Mucosa of descending colon (tissue), 3 donors: Measurements from ENCODE around the gene PTPRN2. TPM values are rescaled to one million over a fixed set of nuclear protein-coding genes. Genes with fewer than 3 reads are reported as not detected.
A peak's percentile ranks its signal among the peaks of the same experiment; 100 is the strongest.

Source experiments
- ATAC-seq: fragments of 200-7000 bp; cut with Tn5 transposase; one replicate; pipeline ENCODE4 v1.9.1; 2020; ENCODE audit warnings: mild to moderate bottlenecking, moderate library complexity
- DNase-seq, 3 donors: peaks; one replicate each; pipeline ENCODE4 v3.0.0-alpha.2; 2020
- H3K36me3 ChIP-seq: fragments of 200-600 bp; one replicate; pipeline ENCODE4 v1.8.0; 2021; ENCODE audit warnings: low read depth, mild to moderate bottlenecking
- H3K4me1 ChIP-seq: fragments of 200-600 bp; one replicate; pipeline ENCODE4 v1.8.0; 2021; ENCODE audit warnings: low read depth, mild to moderate bottlenecking
- H3K4me3 ChIP-seq: fragments of 200-600 bp; one replicate; pipeline ENCODE4 v1.8.0; 2021; ENCODE audit warnings: mild to moderate bottlenecking
- H3K9me3 ChIP-seq: fragments of 200-600 bp; one replicate; pipeline ENCODE4 v1.8.0; 2021; ENCODE audit warnings: mild to moderate bottlenecking
- CTCF ChIP-seq: fragments of 200-600 bp; IDR thresholded peaks from one replicate; pipeline ENCODE4 v1.8.0; 2022; ENCODE audit warnings: antibody characterized with exemption, mild to moderate bottlenecking
- intact Hi-C, 2 donors: fragments of 100-400 bp; cut with DNase I in 1 of 2; cut with micrococcal nuclease in 1 of 2; formaldehyde crosslinking; loops; one replicate each; pipeline versions ENCODE4 v1.11.0 to v1.11.1; 2022; cut with DNase I, micrococcal nuclease
- total RNA-seq, 3 donors: library from RNA; stranded (reverse); fragmentation: NEBNext Ultra II Directional in 2 of 3; extraction: Animal tissue kit (Norgen Biotek cat#: 25700) in 2 of 3; gene quantifications; one replicate each; pipeline versions ENCODE4 v1.2.1 to v1.2.4, GENCODE V29; 2021 to 2023
- donor health status: DM: no; HTN: no; CAD: no; lungs with moderate emphysema.
- donor health status: DM: no; HTN: no; CAD: no.
- donor health status: DM: no; HTN: yes; CAD: no.

PTPRN2 gene
- total RNA-seq, 3 donors from 2014 or later: 12.5 to 28.0 (median 26.2) TPM

DNA sequence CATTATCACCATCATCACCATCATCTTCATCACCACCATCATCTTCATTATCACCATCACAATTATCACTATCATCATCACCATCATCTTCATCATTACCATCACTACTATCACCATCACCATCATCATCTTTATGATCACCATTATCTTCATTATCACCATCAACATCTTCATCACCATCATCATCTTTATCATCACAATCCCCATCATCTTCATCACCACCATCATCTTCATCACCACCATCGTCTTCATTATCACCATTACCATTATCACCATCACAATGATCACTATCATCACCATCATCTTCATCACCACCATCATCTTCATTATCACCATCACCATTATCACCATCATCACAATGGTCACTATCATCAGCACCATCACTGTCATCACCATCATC lies 621.1 kb downstream of the PTPRN2 start:
- no peaks in the 10 kb centered on the region for H3K9me3 ChIP-seq
- DNase-seq (no peak), ATAC-seq (no peak)
- intact Hi-C loops: no loop called here
- TF ChIP-seq CTCF: no peak
- H3K36me3 ChIP-seq: no peaks in the 10 kb centered on the region
- H3K4me3 ChIP-seq: no peak overlapping the region
- H3K4me1 ChIP-seq: no peaks in the 10 kb centered on the region

DNA sequence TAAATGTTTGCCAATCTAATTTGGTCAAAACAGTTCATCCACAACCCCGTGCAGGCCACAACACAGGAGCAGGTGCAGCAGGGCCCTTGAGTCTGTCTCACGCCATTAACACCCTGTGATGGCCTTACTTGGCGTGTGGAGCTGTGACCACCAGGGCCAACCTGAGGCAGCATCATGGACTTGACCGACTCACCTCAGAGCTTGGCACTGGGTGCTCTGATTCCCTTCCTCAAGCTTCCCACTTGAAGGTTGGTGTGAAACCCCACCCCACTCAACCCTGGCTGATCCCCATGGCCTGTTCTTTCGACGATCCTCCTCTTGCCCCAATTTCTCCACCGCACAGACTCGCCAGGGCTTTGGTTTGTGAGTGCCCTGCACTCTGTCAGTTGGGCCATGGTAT lies 623.1 kb downstream of the PTPRN2 start:
- H3K9me3 ChIP-seq: no peaks in the 10 kb centered on the region
- no peak overlapping the region for H3K4me3 ChIP-seq
- no peak for TF ChIP-seq CTCF
- intact Hi-C loops: no loop called here
- ATAC-seq: no peak
- DNase-seq: peak in 1 of 3 donors; percentile 15
- H3K36me3 ChIP-seq: no peaks in the 10 kb centered on the region
- no peaks in the 10 kb centered on the region for H3K4me1 ChIP-seq

DNA sequence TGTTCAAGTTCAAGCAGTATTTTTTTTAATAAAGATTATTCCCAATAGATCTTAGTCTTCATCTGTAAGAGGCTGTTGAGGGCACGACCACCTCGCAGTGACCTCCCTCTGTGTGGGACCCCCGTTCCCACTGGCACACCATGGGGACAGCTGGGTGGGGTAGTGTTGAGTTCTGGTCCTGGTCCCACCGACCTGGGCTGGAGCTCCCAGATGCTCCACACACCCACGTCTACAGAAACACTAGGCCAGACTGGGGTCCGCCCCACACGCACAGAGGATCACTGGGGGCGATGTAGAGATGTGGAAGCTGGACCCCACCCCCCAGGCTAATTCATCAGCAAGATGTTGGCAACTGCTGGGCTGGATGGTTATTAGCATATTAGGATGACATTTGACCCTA lies 623.6 kb downstream of the PTPRN2 start:
- H3K36me3 ChIP-seq: no peaks in the 10 kb centered on the region
- no peaks in the 10 kb centered on the region for H3K4me1 ChIP-seq
- H3K4me3 ChIP-seq: no peak overlapping the region
- DNase-seq (peak in 1 of 3 donors; percentile 31), ATAC-seq (no peak)
- TF ChIP-seq CTCF: no peak
- intact Hi-C loops: no loop called here
- no peaks in the 10 kb centered on the region for H3K9me3 ChIP-seq

DNA sequence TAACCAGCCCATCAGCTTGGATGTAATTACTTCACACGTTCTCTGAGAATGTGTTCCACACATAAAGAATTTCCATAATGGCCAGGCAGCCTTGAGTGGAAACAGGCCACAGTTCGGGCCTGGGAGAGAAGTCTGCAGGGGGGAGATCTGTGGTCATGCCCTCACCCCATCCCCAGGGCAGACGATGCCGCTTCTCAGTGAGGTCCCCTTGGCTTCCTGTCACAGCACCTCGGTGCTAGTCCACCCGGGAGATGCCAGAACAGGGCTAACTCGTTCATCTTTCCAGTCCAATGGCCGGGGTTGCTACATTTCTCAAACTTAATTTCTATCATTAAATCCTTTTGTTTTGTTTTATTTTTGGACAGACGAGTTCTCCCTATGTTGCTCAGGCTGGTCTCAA lies 624.1 kb downstream of the PTPRN2 start:
- Histone ChIP-seq H3K4me3 (no peak overlapping the region), H3K36me3 (no peaks in the 10 kb centered on the region), H3K9me3 (no peaks in the 10 kb centered on the region), H3K4me1 (no peaks in the 10 kb centered on the region)
- TF ChIP-seq CTCF: no peak
- peak in 1 of 3 donors; percentile 8 for DNase-seq
- intact Hi-C loops: no loop called here
- ATAC-seq: no peak

GRCh38 chr7:157962458-157963306 lies 624.9 kb downstream of the PTPRN2 start:
- H3K4me1 ChIP-seq: no peaks in the 10 kb centered on the region
- H3K4me3 ChIP-seq: no peak overlapping the region
- intact Hi-C loops: no loop called here
- H3K36me3 ChIP-seq: no peaks in the 10 kb centered on the region
- no peak for TF ChIP-seq CTCF
- no peak for ATAC-seq
- peak in 1 of 3 donors; percentile 29 for DNase-seq
- H3K9me3 ChIP-seq: no peaks in the 10 kb centered on the region
